HEK293 (cell line): ENCODE measurements around the gene SYNE1.

ENCODE experiments used
- ZNF274 ChIP-seq, 2 experiments: fragments of 200-500 bp in 1 of 2; fragments of 450-650 bp in 1 of 2; sonication (Bioruptor generic) in 1 of 2; formaldehyde crosslinking in 1 of 2; IDR thresholded peaks; 2 replicates each; pipeline versions ENCODE4 v1.5.1 to v1.6.1; 2014 to 2016; ENCODE audit warnings: borderline replicate concordance in 1 of 2, inconsistent platforms in 1 of 2, low read length in 1 of 2, missing biosample characterization in 1 of 2, missing genetic modification characterization in 1 of 2
- ZNF449 ChIP-seq: fragments of 450-650 bp; formaldehyde crosslinking; IDR thresholded peaks from 2 replicates; pipeline ENCODE4 v1.5.1; 2017; ENCODE audit warnings: missing biosample characterization, mild to moderate bottlenecking, missing genetic modification characterization, moderate library complexity

DNA sequence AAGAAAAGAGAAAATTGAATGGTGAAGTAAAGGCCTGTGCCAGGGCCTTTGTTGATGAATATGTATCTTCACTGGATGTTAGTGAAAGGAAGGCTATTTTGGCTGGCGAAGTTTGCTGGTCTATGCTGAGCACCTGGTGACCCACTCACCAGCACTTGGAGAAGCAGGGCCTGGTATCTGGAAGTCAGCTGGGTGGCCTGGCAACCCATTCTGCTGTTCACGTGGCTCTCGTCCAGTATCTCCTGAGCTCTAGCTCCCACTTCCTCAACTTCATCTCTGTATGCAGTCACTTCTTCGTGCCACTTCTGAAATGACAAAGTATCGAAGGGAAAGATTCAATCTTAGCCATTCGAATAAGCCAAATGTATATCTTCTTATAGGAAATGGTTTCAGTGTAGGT, 283.7 kb downstream of the SYNE1 start:
- TF ChIP-seq ZNF274 (IDR thresholded peaks at IDR 0.05; ENCODE audit: low read length): no peak
- no peak for TF ChIP-seq ZNF274 (tag by site-specific recombination; IDR thresholded peaks at IDR 0.05; ENCODE audit: borderline replicate concordance)
- no peak for TF ChIP-seq ZNF449
